ENCODE data around the gene UMOD. TPM values are rescaled to one million over a fixed set of nuclear protein-coding genes. Genes with fewer than 3 reads are reported as not detected.

Gene UMOD
- total RNA-seq, 2 donors from 2014 or later: not detected

DNA sequence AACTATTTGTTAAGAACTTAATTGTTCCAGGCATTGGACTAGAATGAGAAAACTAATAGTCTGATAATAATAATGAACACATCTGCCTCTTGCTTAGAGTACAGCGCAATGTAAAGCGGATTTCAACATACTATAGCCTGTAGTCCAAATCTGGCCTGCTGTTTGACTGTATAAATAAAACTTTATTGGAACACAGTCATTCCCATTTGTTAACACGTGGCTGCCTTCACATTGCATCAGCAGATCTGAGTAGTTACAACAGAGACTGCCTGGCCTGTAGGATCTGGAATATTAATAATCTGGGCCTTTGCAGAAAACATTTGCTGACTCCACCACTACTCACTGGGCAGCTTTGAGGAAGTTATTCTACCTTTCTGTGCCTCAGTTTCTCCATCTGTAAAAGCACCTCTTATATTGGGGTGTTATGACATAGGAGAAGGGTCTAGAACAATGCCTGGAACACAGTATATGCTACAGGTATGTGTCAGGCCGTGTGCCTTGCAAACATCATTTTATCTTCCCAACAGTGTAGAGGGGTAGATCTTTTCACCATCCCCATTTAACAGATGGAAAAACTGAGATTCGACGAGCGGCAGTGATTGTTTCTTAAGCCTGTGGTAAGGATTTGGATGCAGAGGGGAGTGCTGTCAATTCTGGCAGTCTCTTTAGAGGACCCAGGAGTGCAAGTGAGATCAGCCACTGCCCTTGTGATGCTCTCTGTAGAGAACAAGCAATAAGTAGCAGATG is 29.9 kb upstream of the UMOD start:
- Histone ChIP-seq H3K9me3 (no peaks in the 10 kb centered on the region), H3K4me1 (ENCODE audit: control insufficient read depth in 1 of 2, low read depth in 2 of 2) (peaks cover 0 to 8% of the 10 kb centered on the region in 2 donors), H3K27ac (no peak overlapping the region), H3K36me3 (no peaks in the 10 kb centered on the region), H3K27me3 (replicated peaks; ENCODE audit: insufficient read depth) (no peaks in the 10 kb centered on the region), H3K4me3 (no peak overlapping the region)
- ATAC-seq (ENCODE audit: insufficient number of reproducible peaks, low FRiP score, low read depth) (no peak), DNase-seq (ENCODE audit: low spot score) (no peak)
- TF ChIP-seq CTCF (IDR thresholded peaks at IDR 0.05): no peak

GRCh38 chr16:20380782-20381181 is 28.3 kb upstream of the UMOD start:
- TF ChIP-seq CTCF (IDR thresholded peaks at IDR 0.05): no peak
- ATAC-seq (ENCODE audit: insufficient number of reproducible peaks, low FRiP score, low read depth): no peak
- no peak overlapping the region for H3K4me3 ChIP-seq

DNA sequence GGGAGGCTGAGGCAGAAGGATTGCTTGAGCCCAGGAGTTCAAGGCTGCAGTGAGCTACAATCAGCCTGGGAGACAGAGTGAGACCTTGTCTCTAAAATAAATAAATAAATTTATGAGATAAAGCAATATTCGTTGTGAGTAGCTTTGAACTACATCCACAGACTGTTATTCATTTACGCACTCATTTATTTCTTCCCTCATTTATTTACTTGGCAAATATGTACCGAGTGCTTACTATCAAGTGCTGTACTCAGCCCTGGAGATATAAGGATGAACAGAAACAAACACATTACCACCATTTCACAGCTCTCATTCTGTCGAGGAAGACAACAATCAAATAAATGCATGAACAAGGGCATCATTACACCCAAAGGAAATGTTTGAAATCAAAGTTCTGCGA is 24.7 kb upstream of the UMOD start:
- no peak for TF ChIP-seq CTCF (IDR thresholded peaks at IDR 0.05)
- ATAC-seq (ENCODE audit: insufficient number of reproducible peaks, low FRiP score, low read depth): no peak
- no peaks in the 10 kb centered on the region for H3K27me3 ChIP-seq (replicated peaks; ENCODE audit: insufficient read depth)
- DNase-seq (ENCODE audit: low spot score): no peak
- H3K27ac ChIP-seq: no peak overlapping the region
- H3K36me3 ChIP-seq: no peaks in the 10 kb centered on the region
- H3K9me3 ChIP-seq: no peaks in the 10 kb centered on the region
- no peak overlapping the region for H3K4me3 ChIP-seq
- H3K4me1 ChIP-seq (ENCODE audit: control insufficient read depth in 1 of 2, low read depth in 2 of 2): no peaks in the 10 kb centered on the region

More at GRCh38 chr16:20380782-20381181, 28.3 kb upstream of the UMOD start:
- no peak for DNase-seq (ENCODE audit: low spot score)
- Histone ChIP-seq H3K9me3 (no peaks in the 10 kb centered on the region), H3K36me3 (no peaks in the 10 kb centered on the region), H3K4me1 (ENCODE audit: control insufficient read depth in 1 of 2, low read depth in 2 of 2) (no peaks in the 10 kb centered on the region), H3K27ac (no peak overlapping the region), H3K27me3 (replicated peaks; ENCODE audit: insufficient read depth) (no peaks in the 10 kb centered on the region)

- Histone ChIP-seq H3K4me1 (ENCODE audit: control insufficient read depth in 1 of 2, low read depth in 2 of 2) (no peaks in the 10 kb centered on the region), H3K36me3 (no peaks in the 10 kb centered on the region), H3K27me3 (replicated peaks; ENCODE audit: insufficient read depth) (no peaks in the 10 kb centered on the region), H3K9me3 (no peaks in the 10 kb centered on the region), H3K4me3 (no peak overlapping the region), H3K27ac (no peak overlapping the region)
- no peak for TF ChIP-seq CTCF (IDR thresholded peaks at IDR 0.05)
- no peak for ATAC-seq (ENCODE audit: insufficient number of reproducible peaks, low FRiP score, low read depth)
- DNase-seq (ENCODE audit: low spot score): no peak
These were observed 20.2 kb upstream of the UMOD start for GRCh38 chr16:20372701-20373100.

GRCh38 chr16:20369452-20370054 is 17.0 kb upstream of the UMOD start:
- no peak overlapping the region for H3K27ac ChIP-seq
- no peak for DNase-seq (ENCODE audit: low spot score)
- H3K36me3 ChIP-seq: no peaks in the 10 kb centered on the region
- H3K4me1 ChIP-seq (ENCODE audit: control insufficient read depth in 1 of 2, low read depth in 2 of 2): no peaks in the 10 kb centered on the region
- no peaks in the 10 kb centered on the region for H3K9me3 ChIP-seq
- TF ChIP-seq CTCF (IDR thresholded peaks at IDR 0.05): no peak
- no peak overlapping the region for H3K4me3 ChIP-seq
- no peak for ATAC-seq (ENCODE audit: insufficient number of reproducible peaks, low FRiP score, low read depth)
- H3K27me3 ChIP-seq (replicated peaks; ENCODE audit: insufficient read depth): no peaks in the 10 kb centered on the region

Data from thoracic aorta (tissue), 2 donors.